Measurements from ENCODE around the gene NCF4.

The NCF4 gene

GRCh38 chr22:36924151-36924698 lies 63.4 kb downstream of the NCF4 start:
- no peak for DNase-seq

- no peak for DNase-seq
Observed at GRCh38 chr22:36925388-36926290, 64.8 kb downstream of the NCF4 start.

- no peak for DNase-seq
Observed at GRCh38 chr22:36926309-36926708, 65.5 kb downstream of the NCF4 start.

DNA sequence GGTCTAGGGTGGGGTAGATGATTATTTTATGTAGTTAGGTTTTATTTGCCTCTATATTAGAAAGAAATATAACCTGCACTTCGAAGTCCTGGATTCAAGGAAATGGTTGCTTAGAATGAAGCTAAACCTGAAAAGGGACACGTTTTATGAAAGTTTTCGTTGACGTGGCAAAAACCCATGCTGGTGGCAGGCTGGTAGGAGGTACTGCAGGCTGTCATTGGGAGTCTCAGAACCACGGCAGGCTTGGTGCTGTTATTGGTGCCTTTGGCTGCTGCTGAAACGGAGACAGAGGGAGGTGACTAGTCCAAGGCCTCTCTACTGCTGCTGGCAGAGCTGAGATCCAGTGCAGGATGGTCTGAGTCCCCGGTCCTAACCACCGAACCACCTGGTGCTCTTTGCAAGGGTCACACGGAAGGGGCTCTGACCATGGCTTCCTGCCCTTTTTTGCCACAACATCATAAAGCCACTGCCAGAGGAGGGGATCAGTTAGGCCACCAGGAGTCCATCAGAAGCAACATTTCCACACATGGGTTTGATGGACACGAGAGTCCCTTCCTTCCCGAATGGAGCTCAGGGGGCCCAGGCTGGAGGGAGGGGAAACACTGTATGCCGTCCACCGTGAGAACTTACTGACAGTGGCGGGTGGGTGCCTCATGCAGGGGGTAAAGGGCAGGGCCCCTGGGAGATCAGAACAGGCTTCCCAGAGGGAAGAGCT lies 66.1 kb downstream of the NCF4 start:
- DNase-seq, result no peak

All from GF-D8 (cell line).